Adrenal gland (tissue), 12 donors: ENCODE results near the gene ALPG. TPM values are rescaled to one million over a fixed set of nuclear protein-coding genes. Genes with fewer than 3 reads are reported as not detected.

ENCODE experiments used
- polyA plus RNA-seq, 3 donors: library from polyadenylated mRNA; stranded (reverse); fragments of 200-250 nt in 2 of 3; fragments of 350-450 nt in 1 of 3; fragmentation: Illumina TruSeq in 1 of 3; extraction: RNeasy Lipid Tissue Mini Kit (QIAGEN cat#74804) in 1 of 3; gene quantifications; one replicate each; pipeline ENCODE4 v1.2.3, GENCODE V29; 2013 to 2014
- small RNA-seq, 2 donors: library from RNA; depleted of rRNA; stranded (forward); fragments of <200 nt; gene quantifications; one replicate each; pipeline ENCODE3, GENCODE V24; 2016
- total RNA-seq, 9 donors: library from RNA; depleted of rRNA in 4 of 9; stranded (reverse); fragments of >200 nt in 4 of 9; fragments of 120-200 nt in 1 of 9; fragmentation: NEBNext Ultra II Directional in 1 of 9; extraction: Animal tissue kit (Norgen Biotek cat#: 25700) in 1 of 9; gene quantifications; one replicate each; pipeline versions ENCODE4 v1.1.0 to v1.2.4, GENCODE V29; 2013 to 2023
- donor health status: healthy with polysubstance abuse.
- donor health status: Bipolar disorder and iron deficiency.
- donor health status: DM: yes; HTN: yes; CAD: no.
- donor health status: DM: no; HTN: no; CAD: no.
- donor health status: DM: no; HTN: no; CAD: no.
- donor health status: DM: yes; HTN: yes; CAD: no.

Gene ALPG
- total and polyA plus RNA-seq, 12 donors: not detected

Small RNAs within 50 kb of the gene (small RNA-seq; reads per million reads assigned to genes)
- gene AC068134.4: 0 reads per million in 2 donors

Other genes with a start within 250 kb of the ALPG start
- gene ALPP, start 28.1 kb upstream of the ALPG start, total RNA-seq: not detected
- gene ALPP, start 28.1 kb upstream of the ALPG start, polyA plus RNA-seq: not detected
- not detected for gene ALPI, start 49.3 kb downstream of the ALPG start, total RNA-seq
- gene ALPI, start 49.3 kb downstream of the ALPG start, polyA plus RNA-seq: not detected
- 10 to 100 TPM in 3 of 9 donors, 1 to 10 TPM in 6; 3.9 to 31.7 (median 6.7) TPM for gene ECEL1, start 81.0 kb downstream of the ALPG start, total RNA-seq
- 10 to 100 TPM in 1 of 3 donors, 1 to 10 TPM in 2; 4.5 to 20.7 (median 9.6) TPM for gene ECEL1, start 81.0 kb downstream of the ALPG start, polyA plus RNA-seq
- under 1 TPM in 2 of 9 donors, not detected in 7; 0.06 to 0.28 TPM for gene PRSS56, start 113.5 kb downstream of the ALPG start, total RNA-seq
- gene PRSS56, start 113.5 kb downstream of the ALPG start, polyA plus RNA-seq: under 1 TPM in 1 of 3 donors, not detected in 2; 0.07 TPM
- gene CHRND, start 119.3 kb downstream of the ALPG start, total RNA-seq: under 1 TPM in 4 of 9 donors, not detected in 5; 0.11 to 0.39 (median 0.17) TPM
- gene CHRND, start 119.3 kb downstream of the ALPG start, polyA plus RNA-seq: under 1 TPM in 1 of 3 donors, not detected in 2; 0.07 TPM
- gene CHRNG, start 132.8 kb downstream of the ALPG start, total RNA-seq: under 1 TPM in 1 of 9 donors, not detected in 8; 0.22 TPM
- gene CHRNG, start 132.8 kb downstream of the ALPG start, polyA plus RNA-seq: under 1 TPM in 1 of 3 donors, not detected in 2; 0.08 TPM
- gene TIGD1, start 143.7 kb downstream of the ALPG start, total RNA-seq: 10 to 100 TPM in 1 of 9 donors, 1 to 10 TPM in 8; 2.2 to 15.2 (median 4.1) TPM
- 10 to 100 TPM in 1 of 3 donors, 1 to 10 TPM in 2; 4.8 to 20.5 (median 6.2) TPM for gene TIGD1, start 143.7 kb downstream of the ALPG start, polyA plus RNA-seq
- 100 to 1,000 TPM in 2 of 9 donors, 10 to 100 TPM in 7; 36.5 to 137 (median 58.1) TPM for gene EIF4E2, start 143.8 kb downstream of the ALPG start, total RNA-seq
- 100 to 1,000 TPM in 1 of 3 donors, 10 to 100 TPM in 2; 32.2 to 121 (median 43.2) TPM for gene EIF4E2, start 143.8 kb downstream of the ALPG start, polyA plus RNA-seq
- gene EFHD1, start 226.8 kb downstream of the ALPG start, total RNA-seq: 10 to 100 TPM in 2 of 9 donors, 1 to 10 TPM in 6, under 1 TPM in 1; 0.50 to 10.2 (median 5.4) TPM
- gene EFHD1, start 226.8 kb downstream of the ALPG start, polyA plus RNA-seq: 10 to 100 TPM in 1 of 3 donors, 1 to 10 TPM in 2; 6.1 to 12.9 (median 6.5) TPM